HepG2 (cell line): Measurements from ENCODE around the gene RBM6. TPM values are rescaled to one million over a fixed set of nuclear protein-coding genes. Genes with fewer than 3 reads are reported as not detected.

Experiments used
- ATAC-seq: fragments of 200-7000 bp; cut with Tn5 transposase; 3 replicates; pipeline ENCODE4 v1.9.1; 2020; ENCODE audit warnings: mild to moderate bottlenecking, moderate library complexity
- BruUV-seq: library from RNA; stranded (reverse); fragments of 400-500 nt; replicated peaks from 2 replicates; lab custom pipeline; 2021; lab: Mats Ljungman, UMichigan
- CTCF ChIA-PET: fragments of 300-600 bp; formaldehyde crosslinking; extraction: SDS; loops from one replicate; lab custom pipeline; 2021; ENCODE audit warnings: low total read pairs, inconsistent platforms, low intra/inter-chr PET ratio; lab: Yijun Ruan, JAX
- POLR2A ChIA-PET: fragments of 350-600 bp; sonication (Branson Sonifier 250); formaldehyde crosslinking; loops from one replicate; lab custom pipeline; 2020; ENCODE audit warnings: antibody characterized with exemption, inconsistent platforms; lab: Yijun Ruan, JAX
- DNase-seq: peaks from one replicate; pipeline ENCODE4 v3.0.0-alpha.2; 2015; ENCODE audit warnings: low spot score
- FAIRE-seq: peaks from 3 replicates; lab custom pipeline; 2011; peaks lifted over from hg19 to GRCh38; lab: Jason Lieb, UNC
- H2AFZ ChIP-seq: one replicate; pipeline ENCODE4 v1.6.1; 2011; ENCODE audit warnings: low read length, inconsistent platforms
- H3K27ac ChIP-seq: fragments of 300-600 bp; 3 replicates; pipeline ENCODE4 v1.8.0; 2011; ENCODE audit warnings: mixed run types, mild to moderate bottlenecking, mixed read lengths, low read length, inconsistent platforms; ENCODE audit not compliant: insufficient read depth; ENCODE audit errors: extremely low read length
- H3K27me3 ChIP-seq, 2 experiments: fragments of 200-600 bp in 1 of 2; 2 replicates in 1 of 2; 3 replicates in 1 of 2; pipeline versions ENCODE4 v1.6.0 to v1.8.0; 2011; ENCODE audit warnings: low read length in 2 of 2, mild to moderate bottlenecking in 2 of 2, moderate library complexity in 2 of 2, inconsistent platforms in 1 of 2; ENCODE audit not compliant: insufficient read depth in 2 of 2, control insufficient read depth in 1 of 2
- H3K36me3 ChIP-seq, 2 experiments: fragments of 200-600 bp in 1 of 2; replicated peaks in 1 of 2; 2 replicates in 1 of 2; 3 replicates in 1 of 2; pipeline versions ENCODE4 v1.5.1 to v1.8.0; 2011; ENCODE audit warnings: low read length in 2 of 2, inconsistent platforms in 1 of 2; ENCODE audit not compliant: insufficient read depth in 2 of 2, control insufficient read depth in 1 of 2
- H3K4me1 ChIP-seq: 2 replicates; pipeline ENCODE4 v1.5.1; 2012; ENCODE audit warnings: low read length, inconsistent platforms; ENCODE audit not compliant: insufficient read depth
- H3K4me2 ChIP-seq: 2 replicates; pipeline ENCODE4 v1.6.0; 2011; ENCODE audit warnings: low read depth, low read length, inconsistent platforms
- H3K4me3 ChIP-seq, 3 experiments: fragments of 200-600 bp in 1 of 3; sonication (generic), shearing (Covaris generic) in 1 of 3; replicated peaks in 1 of 3; 2 replicates each; pipeline ENCODE4 v1.5.1; 2011 to 2016; ENCODE audit warnings: low read length in 3 of 3, inconsistent platforms in 2 of 3, low read depth in 2 of 3, mild to moderate bottlenecking in 2 of 3, control low read depth in 1 of 3, mixed read lengths in 1 of 3; ENCODE audit not compliant: insufficient read depth in 1 of 3
- H3K79me2 ChIP-seq: one replicate; pipeline ENCODE4 v1.6.1; 2011; ENCODE audit warnings: low read length, inconsistent platforms; ENCODE audit not compliant: insufficient read depth
- H3K9ac ChIP-seq: 2 replicates; pipeline ENCODE4 v1.6.0; 2011; ENCODE audit warnings: mild to moderate bottlenecking, low read depth, low read length, inconsistent platforms; ENCODE audit not compliant: insufficient read depth
- H3K9me3 ChIP-seq: 2 replicates; pipeline ENCODE4 v1.5.1; 2012; ENCODE audit warnings: mild to moderate bottlenecking, low read length
- H4K20me1 ChIP-seq: 2 replicates; pipeline ENCODE4 v1.6.0; 2011; ENCODE audit warnings: inconsistent platforms, mild to moderate bottlenecking, low read length, moderate library complexity; ENCODE audit not compliant: insufficient read depth
- CENPX ChIP-seq: sonication (generic); formaldehyde crosslinking; IDR thresholded peaks from 2 replicates; pipeline ENCODE4 v1.9.0; 2021; ENCODE audit warnings: mild to moderate bottlenecking, missing genetic modification reagents, moderate library complexity
- GTF3A ChIP-seq: sonication (generic); formaldehyde crosslinking; conservative IDR thresholded peaks from 2 replicates; pipeline ENCODE4 v1.4.0; 2020; ENCODE audit warnings: mild to moderate bottlenecking, missing genetic modification reagents
- NPAS2 ChIP-seq: sonication (generic); formaldehyde crosslinking; IDR thresholded peaks from 2 replicates; pipeline ENCODE4 v1.8.0; 2022; ENCODE audit warnings: mild to moderate bottlenecking, missing genetic modification reagents, borderline replicate concordance
- SALL1 ChIP-seq: sonication (generic); formaldehyde crosslinking; IDR thresholded peaks from 2 replicates; pipeline ENCODE4 v1.8.0; 2022; ENCODE audit warnings: mild to moderate bottlenecking, missing genetic modification reagents
- SALL2 ChIP-seq: sonication (generic); formaldehyde crosslinking; IDR thresholded peaks from 2 replicates; pipeline ENCODE4 v1.8.1; 2023; ENCODE audit warnings: mild to moderate bottlenecking, missing genetic modification reagents, inconsistent platforms
- ZSCAN9 ChIP-seq: IDR thresholded peaks from 2 replicates; pipeline ENCODE4 v1.6.1; 2016; ENCODE audit warnings: borderline replicate concordance
- WGBS: methylation state at CpG from one replicate; pipeline ENCODE4 v1.1.6; 2017; ENCODE audit warnings: low lambda C conversion rate; 5-methylcytosine and 5-hydroxymethylcytosine counted together
- in situ Hi-C: cut with HindIII; loops from 2 replicates; pipeline ENCODE4 v1.10.0; 2017; ENCODE audit warnings: low pct_unique_long_range_greater_than_20kb; ENCODE audit not compliant: extremely low pct_ligation_motif_present
- intact Hi-C: fragments of 100-400 bp; cut with micrococcal nuclease; formaldehyde crosslinking; loops from one replicate; pipeline ENCODE4 v1.10.0; 2022; ENCODE audit not compliant: unreplicated experiment
- polyA plus RNA-seq, 8 experiments: library from polyadenylated mRNA; depleted of rRNA in 3 of 8; stranded (reverse) in 7 of 8; unstranded in 1 of 8; fragments of >200 nt; fragmentation: Illumina TruSeq in 4 of 8; extraction: Trizol in 4 of 8; gene quantifications; 2 replicates each; pipeline versions ENCODE4 v1.2.1 to v1.2.3, GENCODE V29; 2011 to 2016; ENCODE audit warnings: low read depth in 4 of 8, missing spikeins in 1 of 8, mixed read lengths in 1 of 8; ENCODE audit not compliant: insufficient read depth in 1 of 8
- total RNA-seq, 5 experiments: library from RNA; depleted of rRNA; stranded (reverse); fragments of >200 nt; fragmentation: Illumina TruSeq; extraction: Trizol; gene quantifications; 2 replicates each; pipeline ENCODE4 v1.2.3, GENCODE V29; 2016; ENCODE audit warnings: low read depth in 1 of 5
- TF ChIP-seq, protein P1 (sequence below), 2 experiments: sonication (generic) in 1 of 2; formaldehyde crosslinking in 1 of 2; IDR thresholded peaks; 2 replicates each; pipeline versions ENCODE4 v1.4.0 to v1.6.1; 2016 to 2020; ENCODE audit warnings: borderline replicate concordance in 1 of 2, low read depth in 1 of 2, mild to moderate bottlenecking in 1 of 2, missing genetic modification reagents in 1 of 2
- TF ChIP-seq, protein P2 (sequence below): IDR thresholded peaks from 2 replicates; pipeline ENCODE4 v1.6.1; 2016; ENCODE audit warnings: low read depth, borderline replicate concordance
- TF ChIP-seq, protein P3 (sequence below): sonication (generic); formaldehyde crosslinking; IDR thresholded peaks from 2 replicates; pipeline ENCODE4 v1.4.0; 2020; ENCODE audit warnings: missing genetic modification reagents
- TF ChIP-seq, protein P4 (sequence below): sonication (generic); formaldehyde crosslinking; IDR thresholded peaks from 2 replicates; pipeline ENCODE4 v1.4.0; 2020; ENCODE audit warnings: mild to moderate bottlenecking, missing genetic modification reagents
- TF ChIP-seq, protein P5 (sequence below): sonication (generic); formaldehyde crosslinking; conservative IDR thresholded peaks from 2 replicates; pipeline ENCODE4 v1.4.0; 2020; ENCODE audit warnings: missing genetic modification reagents

The RBM6 gene
- total and polyA plus RNA-seq, 2 of the 13 experiments (the other 11 are each of a cell fraction or from before 2014, with no cell fraction given): 72.7 to 86.1 TPM

DNA sequence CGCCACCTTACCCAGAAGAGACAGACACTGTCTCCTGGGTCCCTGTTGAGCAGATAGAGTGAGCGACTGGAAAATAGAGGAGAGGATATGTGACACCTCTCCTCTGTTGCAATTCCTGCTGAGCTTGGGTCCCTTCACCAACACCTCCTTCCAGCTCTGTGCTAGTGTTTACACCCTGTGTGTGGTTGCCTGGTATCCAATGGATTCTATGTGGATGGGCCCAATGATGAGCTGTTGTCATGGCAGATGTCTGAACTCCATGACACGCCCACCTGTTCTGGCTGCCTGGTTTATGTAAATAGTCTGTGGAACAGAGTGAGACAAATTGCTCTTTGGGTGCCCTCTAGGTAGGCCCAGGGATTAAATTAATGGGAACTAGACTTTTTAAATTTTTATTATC is 172.5 kb downstream of the RBM6 start:
- POLR2A ChIA-PET: no interaction called here
- H3K79me2 ChIP-seq: no peaks in the 10 kb centered on the region
- TF ChIP-seq SALL1 (CRISPR knock-in tag): no peak
- no peak for TF ChIP-seq NPAS2 (CRISPR knock-in tag)
- TF ChIP-seq GTF3A: no peak
- TF ChIP-seq, protein P1, sequence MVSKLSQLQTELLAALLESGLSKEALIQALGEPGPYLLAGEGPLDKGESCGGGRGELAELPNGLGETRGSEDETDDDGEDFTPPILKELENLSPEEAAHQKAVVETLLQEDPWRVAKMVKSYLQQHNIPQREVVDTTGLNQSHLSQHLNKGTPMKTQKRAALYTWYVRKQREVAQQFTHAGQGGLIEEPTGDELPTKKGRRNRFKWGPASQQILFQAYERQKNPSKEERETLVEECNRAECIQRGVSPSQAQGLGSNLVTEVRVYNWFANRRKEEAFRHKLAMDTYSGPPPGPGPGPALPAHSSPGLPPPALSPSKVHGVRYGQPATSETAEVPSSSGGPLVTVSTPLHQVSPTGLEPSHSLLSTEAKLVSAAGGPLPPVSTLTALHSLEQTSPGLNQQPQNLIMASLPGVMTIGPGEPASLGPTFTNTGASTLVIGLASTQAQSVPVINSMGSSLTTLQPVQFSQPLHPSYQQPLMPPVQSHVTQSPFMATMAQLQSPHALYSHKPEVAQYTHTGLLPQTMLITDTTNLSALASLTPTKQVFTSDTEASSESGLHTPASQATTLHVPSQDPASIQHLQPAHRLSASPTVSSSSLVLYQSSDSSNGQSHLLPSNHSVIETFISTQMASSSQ (IDR thresholded peaks at IDR 0.05; ENCODE audit: low read depth): no peak
- TF ChIP-seq, protein P1 (CRISPR knock-in tag; IDR thresholded peaks at IDR 0.05; ENCODE audit: borderline replicate concordance): no peak
- TF ChIP-seq SALL2 (CRISPR knock-in tag): no peak
- TF ChIP-seq, protein P2, sequence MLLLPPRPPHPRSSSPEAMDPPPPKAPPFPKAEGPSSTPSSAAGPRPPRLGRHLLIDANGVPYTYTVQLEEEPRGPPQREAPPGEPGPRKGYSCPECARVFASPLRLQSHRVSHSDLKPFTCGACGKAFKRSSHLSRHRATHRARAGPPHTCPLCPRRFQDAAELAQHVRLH (CRISPR knock-in tag): no peak
- TF ChIP-seq, protein P3, sequence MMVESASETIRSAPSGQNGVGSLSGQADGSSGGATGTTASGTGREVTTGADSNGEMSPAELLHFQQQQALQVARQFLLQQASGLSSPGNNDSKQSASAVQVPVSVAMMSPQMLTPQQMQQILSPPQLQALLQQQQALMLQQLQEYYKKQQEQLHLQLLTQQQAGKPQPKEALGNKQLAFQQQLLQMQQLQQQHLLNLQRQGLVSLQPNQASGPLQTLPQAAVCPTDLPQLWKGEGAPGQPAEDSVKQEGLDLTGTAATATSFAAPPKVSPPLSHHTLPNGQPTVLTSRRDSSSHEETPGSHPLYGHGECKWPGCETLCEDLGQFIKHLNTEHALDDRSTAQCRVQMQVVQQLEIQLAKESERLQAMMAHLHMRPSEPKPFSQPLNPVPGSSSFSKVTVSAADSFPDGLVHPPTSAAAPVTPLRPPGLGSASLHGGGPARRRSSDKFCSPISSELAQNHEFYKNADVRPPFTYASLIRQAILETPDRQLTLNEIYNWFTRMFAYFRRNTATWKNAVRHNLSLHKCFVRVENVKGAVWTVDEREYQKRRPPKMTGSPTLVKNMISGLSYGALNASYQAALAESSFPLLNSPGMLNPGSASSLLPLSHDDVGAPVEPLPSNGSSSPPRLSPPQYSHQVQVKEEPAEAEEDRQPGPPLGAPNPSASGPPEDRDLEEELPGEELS (CRISPR knock-in tag): no peak
- TF ChIP-seq CENPX (CRISPR knock-in tag): no peak
- no peak for TF ChIP-seq ZSCAN9 (CRISPR knock-in tag)
- TF ChIP-seq, protein P4, sequence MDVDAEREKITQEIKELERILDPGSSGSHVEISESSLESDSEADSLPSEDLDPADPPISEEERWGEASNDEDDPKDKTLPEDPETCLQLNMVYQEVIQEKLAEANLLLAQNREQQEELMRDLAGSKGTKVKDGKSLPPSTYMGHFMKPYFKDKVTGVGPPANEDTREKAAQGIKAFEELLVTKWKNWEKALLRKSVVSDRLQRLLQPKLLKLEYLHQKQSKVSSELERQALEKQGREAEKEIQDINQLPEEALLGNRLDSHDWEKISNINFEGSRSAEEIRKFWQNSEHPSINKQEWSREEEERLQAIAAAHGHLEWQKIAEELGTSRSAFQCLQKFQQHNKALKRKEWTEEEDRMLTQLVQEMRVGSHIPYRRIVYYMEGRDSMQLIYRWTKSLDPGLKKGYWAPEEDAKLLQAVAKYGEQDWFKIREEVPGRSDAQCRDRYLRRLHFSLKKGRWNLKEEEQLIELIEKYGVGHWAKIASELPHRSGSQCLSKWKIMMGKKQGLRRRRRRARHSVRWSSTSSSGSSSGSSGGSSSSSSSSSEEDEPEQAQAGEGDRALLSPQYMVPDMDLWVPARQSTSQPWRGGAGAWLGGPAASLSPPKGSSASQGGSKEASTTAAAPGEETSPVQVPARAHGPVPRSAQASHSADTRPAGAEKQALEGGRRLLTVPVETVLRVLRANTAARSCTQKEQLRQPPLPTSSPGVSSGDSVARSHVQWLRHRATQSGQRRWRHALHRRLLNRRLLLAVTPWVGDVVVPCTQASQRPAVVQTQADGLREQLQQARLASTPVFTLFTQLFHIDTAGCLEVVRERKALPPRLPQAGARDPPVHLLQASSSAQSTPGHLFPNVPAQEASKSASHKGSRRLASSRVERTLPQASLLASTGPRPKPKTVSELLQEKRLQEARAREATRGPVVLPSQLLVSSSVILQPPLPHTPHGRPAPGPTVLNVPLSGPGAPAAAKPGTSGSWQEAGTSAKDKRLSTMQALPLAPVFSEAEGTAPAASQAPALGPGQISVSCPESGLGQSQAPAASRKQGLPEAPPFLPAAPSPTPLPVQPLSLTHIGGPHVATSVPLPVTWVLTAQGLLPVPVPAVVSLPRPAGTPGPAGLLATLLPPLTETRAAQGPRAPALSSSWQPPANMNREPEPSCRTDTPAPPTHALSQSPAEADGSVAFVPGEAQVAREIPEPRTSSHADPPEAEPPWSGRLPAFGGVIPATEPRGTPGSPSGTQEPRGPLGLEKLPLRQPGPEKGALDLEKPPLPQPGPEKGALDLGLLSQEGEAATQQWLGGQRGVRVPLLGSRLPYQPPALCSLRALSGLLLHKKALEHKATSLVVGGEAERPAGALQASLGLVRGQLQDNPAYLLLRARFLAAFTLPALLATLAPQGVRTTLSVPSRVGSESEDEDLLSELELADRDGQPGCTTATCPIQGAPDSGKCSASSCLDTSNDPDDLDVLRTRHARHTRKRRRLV (CRISPR knock-in tag): no peak
- TF ChIP-seq, protein P5, sequence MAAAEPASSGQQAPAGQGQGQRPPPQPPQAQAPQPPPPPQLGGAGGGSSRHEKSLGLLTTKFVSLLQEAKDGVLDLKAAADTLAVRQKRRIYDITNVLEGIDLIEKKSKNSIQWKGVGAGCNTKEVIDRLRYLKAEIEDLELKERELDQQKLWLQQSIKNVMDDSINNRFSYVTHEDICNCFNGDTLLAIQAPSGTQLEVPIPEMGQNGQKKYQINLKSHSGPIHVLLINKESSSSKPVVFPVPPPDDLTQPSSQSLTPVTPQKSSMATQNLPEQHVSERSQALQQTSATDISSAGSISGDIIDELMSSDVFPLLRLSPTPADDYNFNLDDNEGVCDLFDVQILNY (CRISPR knock-in tag): no peak
- TF ChIP-seq, all 625 proteins: peak for 0
- Histone ChIP-seq H4K20me1 (no peaks in the 10 kb centered on the region), H3K9me3 (no peaks in the 10 kb centered on the region), H3K4me1 (no peaks in the 10 kb centered on the region), H3K36me3 (peaks cover 51 to 94% of the 10 kb centered on the region in 2 experiments), H3K27ac (no peak overlapping the region), H3K4me3 (no peak overlapping the region), H2AFZ (no peak overlapping the region), H3K4me2 (no peak overlapping the region), H3K9ac (no peak overlapping the region), H3K27me3 (no peaks in the 10 kb centered on the region)
- no peak for DNase-seq
- no TSS peak for BruUV-seq
- intact Hi-C loops: no loop called here
- CTCF ChIA-PET: no interaction called here
- peak; percentile 46; the same call in 2 of the 3 replicates for ATAC-seq
- WGBS: 98% methylated on average over 3 of the region's 3 CpGs
- in situ Hi-C loops: no loop called here
- no peak for FAIRE-seq
